ENCODE data around the gene PPM1H.

DNA sequence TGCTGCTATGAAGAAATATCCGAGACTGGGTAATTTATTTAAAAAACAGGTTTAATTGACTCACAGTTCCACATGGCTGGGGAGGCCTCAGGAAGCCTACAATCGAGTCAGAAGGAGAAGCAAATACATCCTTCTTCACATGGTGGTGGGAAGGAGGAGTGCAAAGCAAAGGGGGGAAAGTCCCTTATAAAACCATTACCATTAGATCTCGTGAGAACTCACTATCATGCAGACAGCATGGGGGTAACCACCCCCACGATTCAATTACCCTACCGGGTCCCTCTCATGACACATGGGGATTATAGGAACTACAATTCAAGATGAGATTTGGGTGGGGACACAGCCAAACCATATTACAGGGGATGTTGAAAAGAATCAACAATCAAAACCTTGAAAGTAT, 74.9 kb downstream of the PPM1H start:
- TF ChIP-seq, protein P1, sequence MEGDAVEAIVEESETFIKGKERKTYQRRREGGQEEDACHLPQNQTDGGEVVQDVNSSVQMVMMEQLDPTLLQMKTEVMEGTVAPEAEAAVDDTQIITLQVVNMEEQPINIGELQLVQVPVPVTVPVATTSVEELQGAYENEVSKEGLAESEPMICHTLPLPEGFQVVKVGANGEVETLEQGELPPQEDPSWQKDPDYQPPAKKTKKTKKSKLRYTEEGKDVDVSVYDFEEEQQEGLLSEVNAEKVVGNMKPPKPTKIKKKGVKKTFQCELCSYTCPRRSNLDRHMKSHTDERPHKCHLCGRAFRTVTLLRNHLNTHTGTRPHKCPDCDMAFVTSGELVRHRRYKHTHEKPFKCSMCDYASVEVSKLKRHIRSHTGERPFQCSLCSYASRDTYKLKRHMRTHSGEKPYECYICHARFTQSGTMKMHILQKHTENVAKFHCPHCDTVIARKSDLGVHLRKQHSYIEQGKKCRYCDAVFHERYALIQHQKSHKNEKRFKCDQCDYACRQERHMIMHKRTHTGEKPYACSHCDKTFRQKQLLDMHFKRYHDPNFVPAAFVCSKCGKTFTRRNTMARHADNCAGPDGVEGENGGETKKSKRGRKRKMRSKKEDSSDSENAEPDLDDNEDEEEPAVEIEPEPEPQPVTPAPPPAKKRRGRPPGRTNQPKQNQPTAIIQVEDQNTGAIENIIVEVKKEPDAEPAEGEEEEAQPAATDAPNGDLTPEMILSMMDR (conservative IDR thresholded peaks at IDR 0.05) = no peak
- TF ChIP-seq ZFX (IDR thresholded peaks at IDR 0.05) = no peak

Measured in C4-2B (cell line).